Nephron progenitor cell (in vitro differentiated cells): ENCODE measurements around the gene SLC2A14.
A peak's percentile ranks its signal among the peaks of the same experiment; 100 is the strongest.
"Not testable (repeated sequence)": the region's sequence is repeated elsewhere in the genome, so short reads cannot be mapped to it uniquely, and the experiment has no call there.

Experiments used
- DNase-seq: peaks from one replicate; pipeline ENCODE4 v3.0.0; 2021
- H3K27ac Mint-ChIP-seq: 2 replicates; pipeline ENCODE4 v1.8.0; 2021; ENCODE audit warnings: mild to moderate bottlenecking, moderate library complexity, mixed read lengths
- H3K27me3 Mint-ChIP-seq: 2 replicates; pipeline ENCODE4 v1.8.0; 2021; ENCODE audit warnings: mild to moderate bottlenecking, low read depth, mixed read lengths; ENCODE audit not compliant: poor library complexity
- H3K36me3 Mint-ChIP-seq: 2 replicates; pipeline ENCODE4 v1.8.0; 2021; ENCODE audit warnings: low read depth, mixed read lengths
- H3K4me1 Mint-ChIP-seq: 2 replicates; pipeline ENCODE4 v1.8.0; 2021; ENCODE audit warnings: mixed read lengths
- H3K4me3 Mint-ChIP-seq: 2 replicates; pipeline ENCODE4 v1.8.0; 2021; ENCODE audit warnings: mild to moderate bottlenecking, moderate library complexity, mixed read lengths
- H3K9me3 Mint-ChIP-seq: 2 replicates; pipeline ENCODE4 v1.8.0; 2021; ENCODE audit warnings: mild to moderate bottlenecking, moderate library complexity, mixed read lengths
- TF ChIP-seq, protein P1 (sequence below): fragments of 200-600 bp; sonication (generic); IDR thresholded peaks from 2 replicates; pipeline ENCODE4 v1.5.0; 2021; ENCODE audit warnings: antibody characterized with exemption

The SLC2A14 gene

DNA sequence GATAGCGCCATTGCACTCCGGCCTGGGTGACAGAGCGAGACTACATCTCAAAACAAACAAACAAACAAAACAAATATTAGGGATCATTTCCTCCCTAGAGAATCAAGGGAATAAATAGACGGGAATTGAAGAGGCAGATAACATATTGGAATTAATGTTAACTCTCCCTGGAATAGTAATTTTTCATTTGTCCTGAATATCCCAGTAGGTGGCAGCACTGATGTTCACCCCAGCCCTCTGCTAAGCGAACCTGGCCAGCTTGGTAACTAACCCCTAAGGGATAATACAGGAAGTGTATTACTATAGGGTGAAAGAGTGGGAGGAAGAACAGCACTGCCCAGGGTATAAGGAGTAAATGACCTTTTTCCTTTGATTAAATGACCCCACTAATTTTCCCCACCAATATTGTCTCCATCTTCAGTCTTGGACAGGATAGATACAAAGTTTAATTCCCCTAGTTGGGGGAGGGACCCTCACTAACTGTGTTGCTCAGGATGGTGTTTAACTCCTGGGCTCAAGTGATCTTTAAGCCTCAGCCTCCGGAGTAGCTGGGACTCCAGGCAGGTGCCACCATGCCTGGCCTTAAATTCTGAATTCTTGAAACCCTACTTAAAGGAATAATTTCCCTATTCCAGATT, 40.5 kb downstream of the SLC2A14 start:
- peak; percentile 21 for DNase-seq
- Mint-ChIP-seq H3K27me3 (no peaks in the 10 kb centered on the region), H3K27ac (no peak overlapping the region), H3K4me1 (peaks cover 15% of the 10 kb centered on the region), H3K36me3 (no peaks in the 10 kb centered on the region), H3K4me3 (no peak overlapping the region), H3K9me3 (no peaks in the 10 kb centered on the region)
- TF ChIP-seq, protein P1, sequence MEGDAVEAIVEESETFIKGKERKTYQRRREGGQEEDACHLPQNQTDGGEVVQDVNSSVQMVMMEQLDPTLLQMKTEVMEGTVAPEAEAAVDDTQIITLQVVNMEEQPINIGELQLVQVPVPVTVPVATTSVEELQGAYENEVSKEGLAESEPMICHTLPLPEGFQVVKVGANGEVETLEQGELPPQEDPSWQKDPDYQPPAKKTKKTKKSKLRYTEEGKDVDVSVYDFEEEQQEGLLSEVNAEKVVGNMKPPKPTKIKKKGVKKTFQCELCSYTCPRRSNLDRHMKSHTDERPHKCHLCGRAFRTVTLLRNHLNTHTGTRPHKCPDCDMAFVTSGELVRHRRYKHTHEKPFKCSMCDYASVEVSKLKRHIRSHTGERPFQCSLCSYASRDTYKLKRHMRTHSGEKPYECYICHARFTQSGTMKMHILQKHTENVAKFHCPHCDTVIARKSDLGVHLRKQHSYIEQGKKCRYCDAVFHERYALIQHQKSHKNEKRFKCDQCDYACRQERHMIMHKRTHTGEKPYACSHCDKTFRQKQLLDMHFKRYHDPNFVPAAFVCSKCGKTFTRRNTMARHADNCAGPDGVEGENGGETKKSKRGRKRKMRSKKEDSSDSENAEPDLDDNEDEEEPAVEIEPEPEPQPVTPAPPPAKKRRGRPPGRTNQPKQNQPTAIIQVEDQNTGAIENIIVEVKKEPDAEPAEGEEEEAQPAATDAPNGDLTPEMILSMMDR: peak; percentile 38

DNA sequence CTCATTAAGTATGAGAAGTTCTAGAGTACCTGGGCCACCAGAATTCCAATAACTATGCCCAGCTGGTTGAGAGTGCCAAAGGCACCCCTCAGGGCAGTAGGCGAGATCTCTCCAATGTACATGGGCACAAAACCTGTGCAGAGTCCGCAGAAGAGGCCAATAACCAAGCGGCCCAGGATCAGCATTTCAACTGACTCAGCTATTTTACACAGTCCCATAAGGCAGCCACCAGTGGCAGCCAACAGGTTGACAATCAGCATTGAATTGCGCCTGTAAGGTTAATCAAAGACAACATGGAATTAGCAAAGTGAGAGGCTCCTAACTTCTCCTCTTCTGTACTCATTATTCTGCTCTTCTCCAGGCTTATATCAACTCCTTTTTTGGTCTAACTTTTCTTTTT, 43.0 kb downstream of the SLC2A14 start:
- H3K9me3 Mint-ChIP-seq, H3K27me3 Mint-ChIP-seq, H3K27ac Mint-ChIP-seq, H3K4me3 Mint-ChIP-seq, H3K4me1 Mint-ChIP-seq, DNase-seq, H3K36me3 Mint-ChIP-seq: not testable (repeated sequence)

DNA sequence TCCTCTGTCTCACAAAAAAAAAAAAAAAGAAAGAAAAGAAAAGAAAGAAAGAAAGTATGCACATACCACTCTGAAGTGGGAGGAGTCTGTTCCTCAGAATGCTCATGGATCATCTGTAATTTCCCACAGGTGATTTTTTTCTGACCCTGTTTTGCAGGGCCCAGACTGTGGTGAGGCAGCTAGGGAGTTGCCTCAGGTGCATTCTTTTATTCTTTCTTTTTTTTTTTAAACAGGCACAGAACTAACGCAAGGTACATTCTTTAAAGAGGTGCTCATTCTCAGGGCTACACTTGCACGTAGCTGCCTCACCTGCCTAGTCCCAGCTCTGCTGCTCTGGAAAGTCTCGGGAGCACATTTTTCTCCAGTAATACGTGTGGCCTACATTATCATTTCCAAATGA, 47.0 kb downstream of the SLC2A14 start:
- not testable (repeated sequence) for H3K36me3 Mint-ChIP-seq, H3K27me3 Mint-ChIP-seq, DNase-seq, H3K4me1 Mint-ChIP-seq, H3K4me3 Mint-ChIP-seq, H3K27ac Mint-ChIP-seq, H3K9me3 Mint-ChIP-seq

DNA sequence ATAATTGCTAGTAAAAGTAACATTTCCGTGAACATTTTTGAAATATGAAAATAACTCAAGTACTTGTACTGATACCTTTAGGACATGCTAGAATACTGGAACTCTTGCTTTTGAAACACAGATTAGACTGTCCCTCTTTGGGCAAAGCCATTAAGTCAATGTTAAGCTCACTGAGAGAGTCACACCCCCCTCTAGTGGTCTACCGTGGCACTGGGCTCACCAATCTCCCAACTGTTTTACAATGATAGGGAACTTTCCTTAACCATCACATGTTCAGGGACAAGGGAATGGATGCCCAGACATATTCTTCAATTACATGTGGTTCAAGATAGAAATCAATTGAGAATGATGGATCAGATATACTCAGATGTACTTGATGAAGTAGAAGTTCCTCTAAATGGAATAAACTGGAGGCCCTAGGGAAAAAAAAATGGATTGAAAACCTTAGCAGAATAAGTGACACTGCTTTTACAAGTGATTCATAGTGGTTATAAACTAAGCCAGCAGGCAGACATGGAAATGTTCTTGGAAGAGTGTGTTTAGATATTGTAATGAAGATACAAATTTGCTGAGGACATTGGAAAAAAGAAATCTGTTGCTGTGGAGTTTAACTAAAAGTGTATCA, 65.7 kb downstream of the SLC2A14 start:
- Mint-ChIP-seq H3K36me3 (no peaks in the 10 kb centered on the region), H3K27ac (no peak overlapping the region), H3K9me3 (no peaks in the 10 kb centered on the region), H3K4me3 (no peak overlapping the region), H3K27me3 (no peaks in the 10 kb centered on the region), H3K4me1 (peaks cover 7% of the 10 kb centered on the region)
- TF ChIP-seq, protein P1: peak; percentile 98
- DNase-seq: peak; percentile 82

DNA sequence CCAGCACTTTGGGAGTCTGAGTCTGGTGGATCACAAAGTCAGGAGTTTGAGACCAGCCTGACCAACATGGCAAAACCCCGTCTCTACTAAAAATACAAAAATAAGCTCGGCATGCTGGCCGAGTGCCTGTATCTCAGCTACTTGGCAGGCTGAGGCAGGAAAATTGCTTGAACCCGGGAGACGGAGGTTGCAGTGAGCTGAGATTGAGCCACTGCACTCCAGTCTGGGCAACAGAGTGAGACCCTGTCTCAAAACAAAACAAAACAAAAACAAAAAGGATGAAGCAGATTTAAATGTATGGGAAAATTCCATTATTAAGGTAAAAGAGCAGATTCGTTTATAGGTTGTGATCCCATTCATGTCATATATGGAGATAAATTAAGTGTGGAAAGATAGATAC, 66.4 kb downstream of the SLC2A14 start:
- H3K27ac Mint-ChIP-seq: not testable (repeated sequence)

DNA sequence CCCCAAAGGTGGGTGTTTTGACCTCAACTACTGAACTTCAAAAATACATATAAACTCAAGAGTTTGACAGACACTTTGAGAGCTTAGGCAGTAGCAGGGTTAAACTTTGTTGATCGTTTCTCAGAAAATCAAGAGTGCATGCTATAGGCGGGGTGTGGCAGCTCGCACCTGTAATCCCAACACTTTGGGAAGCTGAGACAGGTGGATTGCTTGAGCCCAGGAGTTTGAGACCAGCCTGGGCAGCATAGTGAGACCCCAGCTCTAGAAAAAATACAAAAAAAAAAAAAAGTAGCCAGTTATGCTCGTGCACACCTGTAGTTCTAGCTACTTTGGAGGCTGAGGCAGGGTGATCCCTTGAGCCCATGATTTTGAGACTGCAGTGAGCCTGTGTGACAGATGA, 71.3 kb downstream of the SLC2A14 start:
- H3K4me1 Mint-ChIP-seq: peaks cover 23% of the 10 kb centered on the region
- H3K9me3 Mint-ChIP-seq: no peaks in the 10 kb centered on the region
- TF ChIP-seq, protein P1: no peak
- no peak overlapping the region for H3K4me3 Mint-ChIP-seq
- no peaks in the 10 kb centered on the region for H3K27me3 Mint-ChIP-seq
- no peaks in the 10 kb centered on the region for H3K36me3 Mint-ChIP-seq
- no peak for DNase-seq
- no peak overlapping the region for H3K27ac Mint-ChIP-seq

More for the DNA sequence above, 66.4 kb downstream of the SLC2A14 start:
- not testable (repeated sequence) for H3K36me3 Mint-ChIP-seq, H3K9me3 Mint-ChIP-seq, H3K4me3 Mint-ChIP-seq, H3K4me1 Mint-ChIP-seq, DNase-seq, H3K27me3 Mint-ChIP-seq

DNA sequence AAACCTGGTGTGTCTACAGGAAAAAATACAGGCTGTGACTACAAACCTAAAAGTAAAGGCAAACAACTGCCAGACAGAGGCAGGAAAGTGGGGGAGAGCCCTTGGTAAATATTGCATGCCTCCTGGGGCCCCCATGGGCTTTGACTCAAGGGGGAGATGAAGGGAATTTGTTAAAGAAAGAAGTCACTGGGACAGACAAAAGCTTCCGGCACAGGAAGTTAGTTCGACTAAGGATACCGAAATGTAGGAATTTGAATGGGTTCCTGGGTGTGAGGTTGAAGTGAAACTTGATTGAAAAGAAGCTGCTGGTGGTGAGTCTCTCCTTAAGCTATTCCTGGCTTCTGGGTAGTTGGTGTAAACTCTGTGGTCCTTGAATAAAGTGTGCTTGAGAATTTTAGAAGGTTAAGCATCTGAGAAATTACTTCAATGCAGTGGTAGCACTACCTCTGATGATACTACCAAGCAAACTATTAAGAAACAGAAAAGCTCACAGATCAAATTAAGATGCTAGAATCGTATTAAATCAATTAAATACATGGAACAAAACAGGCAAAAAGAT, 73.9 kb downstream of the SLC2A14 start:
- not testable (repeated sequence) for H3K9me3 Mint-ChIP-seq, DNase-seq, H3K4me3 Mint-ChIP-seq, H3K36me3 Mint-ChIP-seq, H3K27me3 Mint-ChIP-seq
- peaks cover 23% of the 10 kb centered on the region for H3K4me1 Mint-ChIP-seq
- H3K27ac Mint-ChIP-seq: peak overlapping the region; percentile 15
